ENCODE measurements around the gene FAM83F.

FAM83F gene

GRCh38 chr22:39958949-39959639 is 35.7 kb upstream of the FAM83F start:
- TF ChIP-seq, protein P1, sequence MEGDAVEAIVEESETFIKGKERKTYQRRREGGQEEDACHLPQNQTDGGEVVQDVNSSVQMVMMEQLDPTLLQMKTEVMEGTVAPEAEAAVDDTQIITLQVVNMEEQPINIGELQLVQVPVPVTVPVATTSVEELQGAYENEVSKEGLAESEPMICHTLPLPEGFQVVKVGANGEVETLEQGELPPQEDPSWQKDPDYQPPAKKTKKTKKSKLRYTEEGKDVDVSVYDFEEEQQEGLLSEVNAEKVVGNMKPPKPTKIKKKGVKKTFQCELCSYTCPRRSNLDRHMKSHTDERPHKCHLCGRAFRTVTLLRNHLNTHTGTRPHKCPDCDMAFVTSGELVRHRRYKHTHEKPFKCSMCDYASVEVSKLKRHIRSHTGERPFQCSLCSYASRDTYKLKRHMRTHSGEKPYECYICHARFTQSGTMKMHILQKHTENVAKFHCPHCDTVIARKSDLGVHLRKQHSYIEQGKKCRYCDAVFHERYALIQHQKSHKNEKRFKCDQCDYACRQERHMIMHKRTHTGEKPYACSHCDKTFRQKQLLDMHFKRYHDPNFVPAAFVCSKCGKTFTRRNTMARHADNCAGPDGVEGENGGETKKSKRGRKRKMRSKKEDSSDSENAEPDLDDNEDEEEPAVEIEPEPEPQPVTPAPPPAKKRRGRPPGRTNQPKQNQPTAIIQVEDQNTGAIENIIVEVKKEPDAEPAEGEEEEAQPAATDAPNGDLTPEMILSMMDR (IDR thresholded peaks at IDR 0.05; ENCODE audit: extremely low read depth, insufficient read depth, missing control alignments), result no peak
- in situ Hi-C loops (cut with MboI; ENCODE audit: low pct_unique_long_range_greater_than_20kb, low sequenced_read_pairs, unreplicated experiment), result no loop called here
- DNase-seq (ENCODE audit: low spot score), result no peak

- DNase-seq (ENCODE audit: low spot score), result no peak
- in situ Hi-C loops (cut with MboI; ENCODE audit: low pct_unique_long_range_greater_than_20kb, low sequenced_read_pairs, unreplicated experiment), result no loop called here
- TF ChIP-seq, protein P1 (IDR thresholded peaks at IDR 0.05; ENCODE audit: extremely low read depth, insufficient read depth, missing control alignments), result no peak
These were observed 34.9 kb upstream of the FAM83F start, which contains the start of gene TMA7B for GRCh38 chr22:39959640-39960447. Gene TMA7B, plus strand, starts transcription at chr22:39960397. Its CDS starts 3,978 bp downstream, at chr22:39964375.

DNA sequence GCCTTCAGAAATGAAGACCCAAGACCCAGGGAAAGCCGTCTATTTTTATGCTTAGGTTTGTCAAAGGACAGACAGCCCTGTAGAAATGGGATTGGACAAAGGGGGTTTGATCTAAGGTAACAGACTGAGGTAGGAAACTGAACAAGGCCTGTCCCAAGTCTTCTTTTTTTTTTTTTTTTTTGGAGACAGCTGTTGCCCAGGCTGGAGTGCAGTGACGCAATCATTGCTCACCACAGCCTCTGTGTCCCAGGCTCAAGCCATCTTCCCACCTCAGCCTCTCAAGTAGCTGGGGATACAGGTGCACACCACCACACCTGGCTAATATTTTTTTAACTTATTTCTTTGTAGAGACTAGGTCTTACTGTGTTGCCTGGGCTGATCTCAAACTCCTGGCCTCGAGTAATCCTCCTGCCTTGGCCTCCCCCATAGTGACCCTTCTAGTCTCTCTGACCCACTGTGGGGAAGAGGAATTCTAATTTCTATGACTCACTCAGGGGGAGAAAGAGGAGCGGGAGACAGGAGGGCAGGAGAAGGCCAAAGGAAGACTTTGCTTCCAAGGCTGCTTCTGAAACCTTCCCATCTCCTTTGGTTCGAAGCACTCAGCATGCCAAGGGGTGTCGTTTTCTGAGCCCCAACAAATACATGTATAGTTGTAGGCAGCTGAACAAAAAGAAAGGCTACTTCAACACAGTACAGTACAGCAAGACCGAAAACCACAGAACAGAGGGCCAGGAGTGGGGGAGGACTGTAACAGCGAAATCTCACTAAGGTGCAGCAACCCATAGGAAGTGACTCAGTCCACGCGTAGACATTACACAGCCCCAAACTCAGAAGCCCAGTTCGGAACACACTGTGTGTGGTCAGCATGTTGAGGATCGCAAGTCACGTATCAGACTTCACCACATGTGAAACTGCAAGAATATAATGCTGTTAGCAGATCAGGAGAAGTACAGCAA is 33.7 kb upstream of the FAM83F start:
- TF ChIP-seq, protein P1 (IDR thresholded peaks at IDR 0.05; ENCODE audit: extremely low read depth, insufficient read depth, missing control alignments), result no peak
- in situ Hi-C loops (cut with MboI; ENCODE audit: low pct_unique_long_range_greater_than_20kb, low sequenced_read_pairs, unreplicated experiment), result no loop called here
- peak; percentile 85 for DNase-seq (ENCODE audit: low spot score)

- TF ChIP-seq, protein P1 (IDR thresholded peaks at IDR 0.05; ENCODE audit: extremely low read depth, insufficient read depth, missing control alignments), result no peak
- DNase-seq (ENCODE audit: low spot score), result no peak
- in situ Hi-C loops (cut with MboI; ENCODE audit: low pct_unique_long_range_greater_than_20kb, low sequenced_read_pairs, unreplicated experiment), result no loop called here
These were observed 32.7 kb upstream of the FAM83F start for GRCh38 chr22:39962071-39962470.

DNA sequence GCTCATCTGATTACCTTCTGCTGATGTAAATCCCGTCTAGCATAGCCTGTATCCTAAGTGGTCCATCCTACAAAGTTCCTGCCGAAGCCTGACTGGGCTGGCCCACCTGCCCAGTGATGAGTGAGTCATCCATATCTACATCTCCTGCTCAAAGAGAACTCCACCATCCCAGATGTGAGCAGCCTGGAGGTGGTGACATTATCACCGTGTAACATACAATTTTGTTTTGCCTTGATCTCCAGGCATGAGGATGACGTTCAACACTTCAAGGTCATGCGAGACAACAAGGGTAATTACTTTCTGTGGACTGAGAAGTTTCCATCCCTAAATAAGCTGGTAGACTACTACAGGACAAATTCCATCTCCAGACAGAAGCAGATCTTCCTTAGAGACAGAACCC is 29.0 kb upstream of the FAM83F start:
- in situ Hi-C loops (cut with MboI; ENCODE audit: low pct_unique_long_range_greater_than_20kb, low sequenced_read_pairs, unreplicated experiment), result no loop called here
- DNase-seq (ENCODE audit: low spot score), result no peak
- TF ChIP-seq, protein P1 (IDR thresholded peaks at IDR 0.05; ENCODE audit: extremely low read depth, insufficient read depth, missing control alignments), result no peak

DNA sequence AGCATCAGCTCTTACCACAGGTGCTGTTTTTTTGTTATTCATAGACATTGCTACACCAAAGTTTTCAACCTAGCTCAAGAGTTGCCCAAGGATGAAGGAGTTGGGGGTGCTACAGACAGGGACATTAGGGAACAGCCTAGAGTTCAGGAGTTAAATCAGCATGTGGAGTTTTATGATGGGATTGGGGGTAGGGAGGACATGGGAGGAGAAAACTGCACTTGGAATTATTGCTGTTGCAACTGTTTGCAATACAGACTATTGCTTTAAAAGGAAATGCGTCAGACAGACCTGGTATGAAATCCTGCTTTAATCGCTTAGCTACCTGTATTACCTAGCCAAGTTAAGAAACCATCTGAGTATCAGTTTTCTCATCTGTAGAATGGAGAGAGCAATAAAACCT is 28.3 kb upstream of the FAM83F start:
- no peak for DNase-seq (ENCODE audit: low spot score)
- in situ Hi-C loops (cut with MboI; ENCODE audit: low pct_unique_long_range_greater_than_20kb, low sequenced_read_pairs, unreplicated experiment), result no loop called here
- TF ChIP-seq, protein P1 (IDR thresholded peaks at IDR 0.05; ENCODE audit: extremely low read depth, insufficient read depth, missing control alignments), result no peak

Data from GM13977 (cell line).